ENCODE results near the gene COX5B. TPM values are rescaled to one million over a fixed set of nuclear protein-coding genes. Genes with fewer than 3 reads are reported as not detected.

COX5B gene
- total and polyA plus RNA-seq, 12 donors = 198 to 1,683 (median 390) TPM

GRCh38 chr2:97659256-97660043 lies 13.6 kb downstream of the COX5B start:
- DNase-seq = no peak
- WGBS, 4 donors = 87 to 93% (median 92%) methylated on average over 11 to 29 of the region's 29 CpGs
- Histone ChIP-seq H3K36me3 (replicated peaks in 1 of 2) (peaks cover 0 to 41% of the 10 kb centered on the region in 2 donors), H3K4me1 (replicated peaks in 1 of 2) (peaks cover 12 to 30% of the 10 kb centered on the region in 2 donors), H3K27ac (no peak overlapping the region), H3K4me3 (no peak overlapping the region), H3K27me3 (no peaks in the 10 kb centered on the region), H3K9me3 (replicated peaks in 1 of 3) (no peaks in the 10 kb centered on the region)
- intact Hi-C loops (cut with DNase I) = no loop called here
- no peak for TF ChIP-seq POLR2A (IDR thresholded peaks at IDR 0.05)
- TF ChIP-seq CTCF (IDR thresholded peaks at IDR 0.05) = no peak

- TF ChIP-seq POLR2A (IDR thresholded peaks at IDR 0.05) (no peak), CTCF (IDR thresholded peaks at IDR 0.05) (no peak)
- Histone ChIP-seq H3K4me3 (no peak overlapping the region), H3K27me3 (no peaks in the 10 kb centered on the region), H3K27ac (no peak overlapping the region), H3K4me1 (replicated peaks in 1 of 2) (peaks cover 12 to 30% of the 10 kb centered on the region in 2 donors), H3K9me3 (replicated peaks in 1 of 3) (no peaks in the 10 kb centered on the region), H3K36me3 (replicated peaks in 1 of 2) (peaks cover 0 to 41% of the 10 kb centered on the region in 2 donors)
- 94 to 97% (median 96%) methylated on average over 11 to 20 of the region's 20 CpGs for WGBS, 4 donors
- intact Hi-C loops (cut with DNase I) = no loop called here
- no peak for DNase-seq
Observed at GRCh38 chr2:97660044-97660774, 14.3 kb downstream of the COX5B start.

- Histone ChIP-seq H3K4me3 (no peak overlapping the region), H3K9me3 (replicated peaks in 1 of 3) (no peaks in the 10 kb centered on the region), H3K27ac (no peak overlapping the region), H3K4me1 (replicated peaks in 1 of 2) (peaks cover 12 to 30% of the 10 kb centered on the region in 2 donors), H3K27me3 (no peaks in the 10 kb centered on the region), H3K36me3 (replicated peaks in 1 of 2) (peaks cover 0 to 37% of the 10 kb centered on the region in 2 donors)
- TF ChIP-seq POLR2A (IDR thresholded peaks at IDR 0.05) (no peak), CTCF (IDR thresholded peaks at IDR 0.05) (no peak)
- DNase-seq = no peak
- WGBS, 4 donors = 55 to 87% (median 76%) methylated on average over 9 to 18 of the region's 18 CpGs
- intact Hi-C loops (cut with DNase I) = no loop called here
Observed at GRCh38 chr2:97660775-97661389, 15.0 kb downstream of the COX5B start.

- peaks cover 12 to 30% of the 10 kb centered on the region in 2 donors for H3K4me1 ChIP-seq (replicated peaks in 1 of 2)
- intact Hi-C loops (cut with DNase I) = no loop called here
- DNase-seq = no peak
- H3K9me3 ChIP-seq (replicated peaks in 1 of 3) = no peaks in the 10 kb centered on the region
- H3K27me3 ChIP-seq = no peaks in the 10 kb centered on the region
- peak overlapping the region in 2 of 5 donors; percentile 97 to 98 for H3K27ac ChIP-seq
- peaks cover 0 to 27% of the 10 kb centered on the region in 2 donors for H3K36me3 ChIP-seq (replicated peaks in 1 of 2)
- no peak overlapping the region for H3K4me3 ChIP-seq
- WGBS, 4 donors = 88 to 92% (median 90%) methylated on average over 6 of the region's 6 CpGs
- TF ChIP-seq POLR2A (IDR thresholded peaks at IDR 0.05) (no peak), CTCF (IDR thresholded peaks at IDR 0.05) (no peak)
Observed at GRCh38 chr2:97661927-97662326, 16.1 kb downstream of the COX5B start.

All from adrenal gland (tissue), 12 donors.